Dendritic cell treated with granulocyte-macrophage colony-stimulating factor and Interleukin-4, amounts not matched to agents 40 ng/mL and 50 ng/mL, for 4 days (primary cell): ENCODE data around the gene FBF1.
"Not testable (repeated sequence)": the region's sequence is repeated elsewhere in the genome, so short reads cannot be mapped to it uniquely, and the experiment has no call there.

Experiments used
- H3K27ac Mint-ChIP-seq: one replicate; pipeline ENCODE4 v1.8.0; 2022; ENCODE audit warnings: mild to moderate bottlenecking, mixed read lengths
- H3K27me3 Mint-ChIP-seq: one replicate; pipeline ENCODE4 v1.8.0; 2022; ENCODE audit warnings: mild to moderate bottlenecking, mixed read lengths
- H3K36me3 Mint-ChIP-seq: one replicate; pipeline ENCODE4 v1.8.0; 2022; ENCODE audit warnings: low read depth, mixed read lengths
- H3K4me1 Mint-ChIP-seq: one replicate; pipeline ENCODE4 v1.8.0; 2022; ENCODE audit warnings: low read depth, mixed read lengths
- H3K4me3 Mint-ChIP-seq: one replicate; pipeline ENCODE4 v1.8.0; 2022; ENCODE audit warnings: mild to moderate bottlenecking, moderate library complexity, mixed read lengths
- H3K9me3 Mint-ChIP-seq: one replicate; pipeline ENCODE4 v1.8.0; 2022; ENCODE audit warnings: mixed read lengths
- intact Hi-C: fragments of 100-400 bp; cut with micrococcal nuclease; formaldehyde crosslinking; loops from one replicate; pipeline ENCODE4 v1.15.0; 2022

Gene FBF1

DNA sequence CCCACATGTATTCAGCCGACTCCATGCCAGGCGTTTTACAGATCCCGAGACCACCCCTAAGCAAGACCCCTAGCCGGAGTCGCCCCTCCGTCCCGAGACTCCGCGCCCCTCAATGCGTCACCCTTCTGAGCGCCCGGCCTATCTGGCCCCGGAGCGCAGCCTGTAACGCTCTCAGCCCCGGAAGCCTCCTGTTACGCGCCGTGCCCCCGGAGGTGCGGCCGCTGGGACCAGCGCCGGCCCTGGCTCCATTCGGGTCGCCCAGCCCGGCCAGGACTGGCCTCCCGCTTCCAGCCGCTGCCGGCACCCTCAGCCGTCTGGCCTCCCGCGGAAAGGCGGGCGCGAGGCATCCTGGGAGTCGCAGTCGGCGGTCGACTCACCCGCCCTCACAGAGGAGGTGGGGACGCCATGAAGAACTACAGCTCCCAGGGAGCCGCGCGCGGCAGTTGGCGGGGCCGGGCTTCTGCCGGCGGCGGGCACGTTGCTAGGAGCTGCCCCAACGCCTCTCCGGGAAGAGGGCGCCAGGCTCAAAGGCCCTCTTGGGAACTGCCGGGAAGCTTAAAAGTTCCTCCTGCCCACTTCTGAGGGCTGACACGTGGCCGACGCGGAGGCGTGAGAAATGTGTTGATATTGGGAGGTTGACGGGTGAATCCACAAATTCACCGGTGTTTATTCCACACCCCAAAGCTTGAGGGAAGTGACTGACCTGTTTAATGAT is at the start of gene FBF1:
TSS of gene FBF1 (minus strand) at position 316 of the 715 bp plus-strand sequence. CDS start 2,893 bp downstream, outside the sequence.
- peaks cover 26% of the 10 kb centered on the region for H3K36me3 Mint-ChIP-seq
- H3K4me3 Mint-ChIP-seq = peak within 1 kb of the TSS; percentile 78
- peak within 1 kb of the TSS; percentile 80 for H3K27ac Mint-ChIP-seq
- intact Hi-C loops = loop anchor here (1.0 kb wide), 2 partner anchors 36 to 38 kb away; partner anchors contain the start of genes ACOX1 and TEN1
- no peaks in the 10 kb centered on the region for H3K9me3 Mint-ChIP-seq
- peaks cover 2% of the 10 kb centered on the region for H3K27me3 Mint-ChIP-seq
- H3K4me1 Mint-ChIP-seq = peaks cover 16% of the 10 kb centered on the region

DNA sequence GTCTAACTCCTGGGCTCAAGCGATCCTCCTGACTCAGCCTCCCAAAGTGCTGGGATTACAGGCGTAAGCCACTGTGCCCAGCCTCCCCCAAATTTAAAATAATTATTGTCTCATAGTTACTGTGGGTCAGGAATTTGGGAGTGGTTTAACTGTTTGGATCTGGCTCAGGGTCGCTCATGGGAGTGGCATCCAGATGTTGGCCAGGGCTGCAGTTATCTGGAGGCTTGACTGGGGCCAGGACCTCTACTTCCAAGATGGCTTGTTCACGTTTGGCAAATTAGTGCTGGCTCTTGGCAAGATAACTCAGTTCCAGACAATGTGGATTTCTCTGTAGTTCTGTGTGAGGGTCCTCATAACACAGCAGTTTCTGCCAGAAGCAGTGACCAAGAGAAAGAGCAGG is 46.2 kb upstream of the FBF1 start:
- Mint-ChIP-seq H3K4me1 (peaks cover 21% of the 10 kb centered on the region), H3K4me3 (no peak overlapping the region), H3K9me3 (no peaks in the 10 kb centered on the region), H3K27me3 (no peaks in the 10 kb centered on the region), H3K27ac (no peak overlapping the region), H3K36me3 (peaks cover 22% of the 10 kb centered on the region)
- intact Hi-C loops = no loop called here

DNA sequence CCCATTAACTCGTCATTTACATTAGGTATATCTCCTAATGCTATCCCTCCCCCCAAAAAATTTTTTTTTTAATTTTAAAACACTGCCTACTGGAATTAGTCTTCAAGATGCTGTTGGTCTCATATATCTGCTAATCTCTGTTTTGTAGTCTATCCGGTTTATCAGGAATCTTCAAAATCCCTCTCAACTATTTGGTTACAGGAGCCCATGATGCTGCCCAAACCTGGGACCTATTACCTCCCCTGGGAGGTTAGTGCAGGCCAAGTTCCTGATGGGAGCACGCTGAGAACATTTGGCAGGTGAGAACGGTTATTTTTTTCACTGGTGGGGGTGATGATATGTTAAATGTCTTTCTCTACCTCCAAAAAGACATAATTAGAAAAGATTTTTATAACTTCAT is 45.1 kb upstream of the FBF1 start:
- peaks cover 12% of the 10 kb centered on the region for H3K36me3 Mint-ChIP-seq
- H3K27ac Mint-ChIP-seq = no peak overlapping the region
- peaks cover 20% of the 10 kb centered on the region for H3K4me1 Mint-ChIP-seq
- H3K27me3 Mint-ChIP-seq = no peaks in the 10 kb centered on the region
- intact Hi-C loops = no loop called here
- H3K9me3 Mint-ChIP-seq = no peaks in the 10 kb centered on the region
- no peak overlapping the region for H3K4me3 Mint-ChIP-seq

- peaks cover 25% of the 10 kb centered on the region for H3K36me3 Mint-ChIP-seq
- H3K27me3 Mint-ChIP-seq = no peaks in the 10 kb centered on the region
- no peak overlapping the region for H3K4me3 Mint-ChIP-seq
- intact Hi-C loops = no loop called here
- peaks cover 34% of the 10 kb centered on the region for H3K4me1 Mint-ChIP-seq
- no peaks in the 10 kb centered on the region for H3K9me3 Mint-ChIP-seq
- peak overlapping the region; percentile 30 for H3K27ac Mint-ChIP-seq
Observed at GRCh38 chr17:75983501-75984181, 42.8 kb upstream of the FBF1 start.

DNA sequence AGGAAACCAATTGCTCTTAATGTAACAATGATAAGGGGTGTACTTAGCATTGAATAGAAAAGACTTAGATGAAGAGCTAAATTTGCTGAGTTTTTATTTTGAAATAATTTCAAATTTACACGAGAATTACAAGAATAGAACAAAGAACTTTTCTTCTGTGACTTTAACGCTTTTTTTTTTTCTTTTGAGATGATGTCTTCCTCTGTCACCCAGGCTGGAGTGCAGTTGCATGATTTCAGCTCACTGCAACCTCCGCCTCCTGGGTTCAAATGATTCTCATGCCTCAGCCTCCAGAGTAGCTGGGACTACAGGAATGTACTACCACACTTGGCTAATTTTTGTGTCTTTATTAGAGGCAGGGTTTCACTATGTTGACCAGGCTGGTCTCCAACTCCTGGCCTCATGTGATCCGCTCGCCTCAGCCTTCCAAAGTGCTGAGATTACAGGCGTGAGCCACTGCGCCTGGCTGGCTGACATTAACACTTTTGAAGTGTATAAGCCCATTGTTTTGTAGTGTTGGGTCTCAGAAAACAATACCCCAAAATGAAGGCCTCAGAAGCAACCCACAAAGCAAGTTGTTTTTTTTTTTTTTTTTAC is 40.3 kb upstream of the FBF1 start:
- Mint-ChIP-seq H3K4me1 (peaks cover 52% of the 10 kb centered on the region), H3K27me3 (no peaks in the 10 kb centered on the region), H3K4me3 (no peak overlapping the region)

DNA sequence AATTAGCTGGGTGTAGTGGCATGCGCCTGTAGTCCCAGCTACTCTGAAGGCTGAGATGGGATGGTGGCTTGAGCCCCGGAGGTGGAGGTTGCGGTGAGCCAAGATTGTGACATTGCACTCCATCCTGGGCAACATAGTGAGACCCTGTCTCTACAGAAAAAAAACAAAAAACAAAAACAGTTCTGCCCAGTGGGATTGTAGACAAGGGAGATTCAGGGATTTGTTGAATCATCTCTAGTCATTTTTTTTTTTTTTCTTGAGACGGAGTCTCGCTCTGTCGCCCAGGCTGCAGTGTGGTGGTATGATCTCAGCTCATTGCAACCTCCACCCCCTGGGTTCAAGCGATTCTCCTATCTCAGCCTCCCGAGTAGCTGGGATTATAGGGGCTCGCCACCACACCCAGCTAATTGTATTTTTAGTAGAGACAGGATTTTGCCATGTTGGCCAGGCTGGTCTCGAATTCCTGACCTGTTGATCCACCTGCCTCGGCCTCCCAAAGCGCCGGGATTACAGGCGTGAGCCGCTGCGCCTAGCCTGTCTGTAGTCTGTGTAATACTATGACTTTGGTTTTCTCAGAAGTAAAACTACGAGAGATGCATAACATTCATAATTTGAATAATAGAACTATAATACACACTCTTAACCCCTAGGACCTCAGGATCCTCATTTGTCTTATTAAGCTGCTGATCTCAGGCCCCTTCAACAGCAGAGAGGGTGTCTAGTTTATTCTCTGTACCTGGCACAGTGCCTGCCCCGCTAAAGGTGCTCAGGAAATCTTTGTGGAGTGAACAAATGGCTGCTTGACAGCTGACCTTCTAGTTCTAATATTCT is 39.6 kb upstream of the FBF1 start:
- peak overlapping the region; percentile 83 for H3K4me3 Mint-ChIP-seq
- intact Hi-C loops = no loop called here
- H3K4me1 Mint-ChIP-seq = peaks cover 59% of the 10 kb centered on the region

More for the DNA sequence above, 40.3 kb upstream of the FBF1 start:
- Mint-ChIP-seq H3K36me3 (peaks cover 34% of the 10 kb centered on the region), H3K9me3 (no peaks in the 10 kb centered on the region), H3K27ac (peak overlapping the region; percentile 97)
- intact Hi-C loops = no loop called here

DNA sequence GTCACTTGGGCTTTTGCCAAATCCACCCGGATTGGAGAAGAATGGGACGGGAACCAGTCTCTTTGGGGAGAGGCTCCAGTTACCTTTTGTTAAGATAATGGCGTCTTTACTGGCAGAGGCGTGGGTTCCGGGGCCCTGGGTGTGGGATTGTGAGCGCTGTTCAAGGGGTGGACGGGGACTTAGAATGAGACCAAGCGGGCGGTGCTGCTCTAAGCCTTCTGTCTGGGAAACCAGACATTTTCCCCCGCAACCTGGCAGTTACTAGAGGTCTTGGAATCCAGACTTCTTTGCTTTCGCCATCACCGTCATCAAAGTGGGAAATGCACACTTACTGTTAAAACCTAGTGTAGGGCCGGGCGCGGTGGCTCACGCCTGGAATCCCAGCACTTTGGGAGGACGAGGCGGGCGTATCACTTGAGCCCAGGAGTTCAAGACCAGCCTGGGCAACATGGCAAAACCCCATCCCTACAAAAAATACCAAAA is 38.9 kb upstream of the FBF1 start:
- Mint-ChIP-seq H3K27ac (peak overlapping the region; percentile 97), H3K27me3 (no peaks in the 10 kb centered on the region), H3K9me3 (no peaks in the 10 kb centered on the region), H3K4me1 (peaks cover 59% of the 10 kb centered on the region), H3K36me3 (peaks cover 42% of the 10 kb centered on the region), H3K4me3 (peak overlapping the region; percentile 83)
- intact Hi-C loops = loop anchor here (1.0 to 2.0 kb wide), 2 partner anchors 38 to 75 kb away; partner anchors contain the start of genes FBF1 and MRPL38

More for the DNA sequence above, 39.6 kb upstream of the FBF1 start:
- Mint-ChIP-seq H3K9me3 (no peaks in the 10 kb centered on the region), H3K36me3 (peaks cover 37% of the 10 kb centered on the region), H3K27ac (peak overlapping the region; percentile 97), H3K27me3 (no peaks in the 10 kb centered on the region)

DNA sequence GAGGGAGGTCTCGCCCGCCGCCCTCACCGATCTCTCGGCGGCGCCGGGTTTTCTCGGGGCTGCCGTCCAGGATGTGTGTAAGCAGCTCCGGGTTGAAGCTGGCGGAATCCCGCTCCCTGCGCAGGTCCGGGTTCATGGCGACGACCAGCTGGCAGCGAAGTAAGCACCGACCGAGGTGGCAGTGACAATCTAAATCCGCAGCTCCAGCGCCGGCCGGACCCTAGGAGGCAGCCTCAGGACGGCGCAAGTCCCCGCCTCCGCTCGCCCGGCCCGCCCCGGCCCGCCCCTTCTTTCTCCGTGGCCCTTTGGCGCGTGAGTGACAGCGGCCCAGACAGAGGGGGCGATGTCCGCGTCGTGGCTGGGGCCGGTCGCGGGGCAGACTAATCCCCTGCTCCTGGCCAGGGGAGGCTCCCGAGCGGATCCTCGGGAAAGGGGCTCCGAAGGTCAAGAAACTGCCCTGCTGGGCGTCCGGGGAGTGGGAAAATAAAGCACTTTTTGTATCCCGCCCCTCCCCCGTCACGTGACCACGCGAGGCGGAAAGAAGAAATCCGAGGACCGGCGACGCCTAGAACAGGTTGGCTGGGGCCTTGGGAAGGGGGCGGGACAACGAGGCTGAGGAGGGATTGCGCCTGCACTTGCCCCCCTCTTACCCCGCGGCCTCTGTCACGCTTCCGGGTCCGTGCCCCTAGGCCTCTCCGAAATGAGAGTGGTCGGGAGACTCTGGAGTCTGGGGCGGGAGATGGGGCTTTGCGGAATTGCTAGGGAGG is 38.3 kb upstream of the FBF1 start, which contains the start of the genes ACOX1 and TEN1:
TSS of gene ACOX1 (minus strand) at position 229 of the 767 bp plus-strand sequence. CDS start at position 136, 93 bp downstream.
TSS of gene TEN1 (plus strand) at position 303 of the 767 bp plus-strand sequence. CDS start 6,953 bp downstream, outside the sequence.
- Mint-ChIP-seq H3K4me3 (peak within 1 kb of the TSS; percentile 83), H3K27ac (peak within 1 kb of the TSS; percentile 97), H3K27me3 (no peaks in the 10 kb centered on the region), H3K9me3 (no peaks in the 10 kb centered on the region), H3K36me3 (peaks cover 49% of the 10 kb centered on the region), H3K4me1 (peaks cover 59% of the 10 kb centered on the region)
- intact Hi-C loops = loop anchor here (1.0 to 2.0 kb wide), 2 partner anchors 38 to 74 kb away; partner anchors contain the start of genes FBF1 and MRPL38

GRCh38 chr17:75976175-75976848 is 35.5 kb upstream of the FBF1 start:
- Mint-ChIP-seq H3K9me3 (no peaks in the 10 kb centered on the region), H3K4me1 (peaks cover 56% of the 10 kb centered on the region), H3K4me3 (no peak overlapping the region), H3K27me3 (no peaks in the 10 kb centered on the region), H3K36me3 (peaks cover 77% of the 10 kb centered on the region), H3K27ac (no peak overlapping the region)
- intact Hi-C loops = no loop called here

- no peaks in the 10 kb centered on the region for H3K9me3 Mint-ChIP-seq
- H3K27ac Mint-ChIP-seq = no peak overlapping the region
- peaks cover 54% of the 10 kb centered on the region for H3K4me1 Mint-ChIP-seq
- intact Hi-C loops = no loop called here
- H3K36me3 Mint-ChIP-seq = peaks cover 81% of the 10 kb centered on the region
- no peak overlapping the region for H3K4me3 Mint-ChIP-seq
- no peaks in the 10 kb centered on the region for H3K27me3 Mint-ChIP-seq
Observed at GRCh38 chr17:75975757-75976174, 34.9 kb upstream of the FBF1 start.

DNA sequence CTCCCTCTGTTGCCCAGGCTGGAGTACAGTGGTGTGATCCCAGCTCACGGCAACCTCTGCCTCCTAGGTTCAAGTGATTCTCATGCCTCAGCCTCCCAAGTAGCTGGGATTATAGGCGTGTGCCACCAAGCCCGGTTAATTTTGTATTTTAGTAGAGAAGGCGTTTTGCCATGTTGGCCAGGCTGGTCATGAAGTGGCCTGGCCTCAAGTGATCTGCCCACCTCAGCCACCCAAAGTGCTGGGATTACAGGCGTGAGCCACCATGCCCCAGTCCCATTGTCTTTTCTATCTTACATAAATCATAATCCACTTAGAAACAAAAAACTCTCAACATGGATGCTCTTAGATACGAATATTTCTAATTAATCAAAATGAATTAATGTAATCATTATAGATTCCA is 34.3 kb upstream of the FBF1 start:
- peaks cover 54% of the 10 kb centered on the region for H3K4me1 Mint-ChIP-seq
- H3K27me3 Mint-ChIP-seq, H3K4me3 Mint-ChIP-seq, intact Hi-C loops, H3K27ac Mint-ChIP-seq, H3K9me3 Mint-ChIP-seq: not testable (repeated sequence)
- peaks cover 82% of the 10 kb centered on the region for H3K36me3 Mint-ChIP-seq

DNA sequence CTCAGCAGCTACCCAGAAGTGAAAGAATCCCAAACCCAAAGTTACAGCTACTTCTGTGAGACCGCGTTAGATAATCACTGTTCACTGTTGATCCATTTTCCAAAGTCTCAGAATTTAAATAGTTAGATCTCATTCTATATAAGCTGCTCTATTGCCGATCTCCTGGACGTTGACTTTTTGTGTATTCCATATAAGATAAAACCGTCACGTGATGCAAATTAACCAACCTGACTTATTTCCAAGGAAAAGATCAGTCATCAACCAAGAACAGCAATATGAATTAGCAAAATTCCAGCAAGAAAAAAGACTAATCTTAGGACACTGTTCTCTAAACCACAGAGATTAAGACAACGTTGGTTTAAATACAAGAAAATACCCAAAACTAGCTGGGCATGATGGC is 29.8 kb upstream of the FBF1 start:
- no peak overlapping the region for H3K4me3 Mint-ChIP-seq
- H3K27me3 Mint-ChIP-seq = no peaks in the 10 kb centered on the region
- peaks cover 81% of the 10 kb centered on the region for H3K36me3 Mint-ChIP-seq
- H3K9me3 Mint-ChIP-seq = no peaks in the 10 kb centered on the region
- intact Hi-C loops = no loop called here
- H3K4me1 Mint-ChIP-seq = peaks cover 36% of the 10 kb centered on the region
- H3K27ac Mint-ChIP-seq = peak overlapping the region; percentile 58
